HFF-Myc (cell line): ENCODE results near the gene APOB.

Source experiments
- DNase-seq: peaks from one replicate; pipeline ENCODE4 v3.0.0-alpha.2; 2011; ENCODE audit warnings: low read depth; ENCODE audit errors: extremely low read depth
- H3K4me3 ChIP-seq: replicated peaks from 2 replicates; pipeline ENCODE4 v1.5.1; 2011; ENCODE audit warnings: low read depth, mild to moderate bottlenecking, control low read depth, low read length
- CTCF ChIP-seq: IDR thresholded peaks from 2 replicates; pipeline ENCODE4 v1.5.1; 2012; ENCODE audit warnings: mild to moderate bottlenecking, low read depth, low read length, control low read depth; ENCODE audit errors: missing control alignments

Gene APOB

GRCh38 chr2:21055879-21056790 lies 12.3 kb upstream of the APOB start:
- H3K4me3 ChIP-seq = no peak overlapping the region
- DNase-seq = no peak
- TF ChIP-seq CTCF = no peak

GRCh38 chr2:21055451-21055850 lies 11.6 kb upstream of the APOB start:
- DNase-seq = no peak
- TF ChIP-seq CTCF = no peak
- H3K4me3 ChIP-seq = no peak overlapping the region

- H3K4me3 ChIP-seq = no peak overlapping the region
- TF ChIP-seq CTCF = no peak
- DNase-seq = no peak
These were observed 10.1 kb upstream of the APOB start for GRCh38 chr2:21054011-21054410.

GRCh38 chr2:21052044-21052443 lies 8.2 kb upstream of the APOB start:
- no peak overlapping the region for H3K4me3 ChIP-seq
- no peak for DNase-seq
- no peak for TF ChIP-seq CTCF

- no peak overlapping the region for H3K4me3 ChIP-seq
- DNase-seq = no peak
- no peak for TF ChIP-seq CTCF
These were observed 6.3 kb upstream of the APOB start for GRCh38 chr2:21050164-21050563.

- TF ChIP-seq CTCF = no peak
- DNase-seq = no peak
- H3K4me3 ChIP-seq = no peak overlapping the region
These were observed 3.5 kb upstream of the APOB start for GRCh38 chr2:21047141-21048009.
